HG03432 (cell line): ENCODE measurements around the gene ITGAV.
A peak's percentile ranks its signal among the peaks of the same experiment; 100 is the strongest.

ENCODE experiments used
- ATAC-seq: cut with Tn5 transposase; IDR thresholded peaks from one replicate; pipeline ENCODE4 v1.9.1; 2021; ENCODE audit warnings: mild to moderate bottlenecking, moderate library complexity; ENCODE audit not compliant: unreplicated experiment

Gene ITGAV

DNA sequence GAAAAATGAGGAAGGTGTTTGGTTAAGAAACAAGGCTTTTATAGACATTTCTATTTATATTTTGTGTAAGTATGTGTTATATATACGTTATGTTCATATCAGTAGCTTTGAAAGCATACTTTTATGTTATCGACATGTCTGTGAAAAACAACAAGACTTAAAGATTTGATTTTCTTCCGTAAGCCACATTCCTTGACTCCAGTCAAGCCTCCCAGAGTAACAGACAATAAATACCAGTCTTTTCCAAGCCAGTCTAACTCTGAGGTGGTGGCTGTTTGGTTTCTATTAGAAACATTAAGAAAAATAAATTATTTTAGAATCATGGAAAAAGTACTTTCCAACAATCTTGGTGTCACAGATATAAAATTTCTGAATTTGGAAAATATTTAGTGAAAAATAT is 16.3 kb upstream of the ITGAV start:
- no peak for ATAC-seq

- peak; percentile 90 for ATAC-seq
Measured at GRCh38 chr2:186575302-186575701, 14.6 kb upstream of the ITGAV start.

DNA sequence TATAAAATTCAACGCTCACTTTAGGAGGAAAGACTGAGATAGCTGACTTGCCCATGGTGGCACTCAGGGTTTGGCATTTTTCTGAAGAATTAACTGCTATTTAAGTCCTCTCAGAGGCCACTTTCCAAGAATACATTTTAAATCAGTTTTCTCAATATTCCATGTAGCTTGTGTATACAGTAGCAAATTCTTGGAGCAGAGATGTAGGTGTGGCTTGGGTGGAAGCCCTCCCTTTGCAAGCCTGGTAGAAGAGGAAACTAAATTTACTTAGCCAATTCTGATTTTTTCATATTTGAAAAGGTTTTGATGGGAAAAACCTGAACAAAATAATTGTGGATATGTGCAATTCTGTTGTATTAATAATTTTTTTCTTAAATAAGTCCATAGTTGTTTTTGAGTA is 14.0 kb upstream of the ITGAV start:
- ATAC-seq: no peak

DNA sequence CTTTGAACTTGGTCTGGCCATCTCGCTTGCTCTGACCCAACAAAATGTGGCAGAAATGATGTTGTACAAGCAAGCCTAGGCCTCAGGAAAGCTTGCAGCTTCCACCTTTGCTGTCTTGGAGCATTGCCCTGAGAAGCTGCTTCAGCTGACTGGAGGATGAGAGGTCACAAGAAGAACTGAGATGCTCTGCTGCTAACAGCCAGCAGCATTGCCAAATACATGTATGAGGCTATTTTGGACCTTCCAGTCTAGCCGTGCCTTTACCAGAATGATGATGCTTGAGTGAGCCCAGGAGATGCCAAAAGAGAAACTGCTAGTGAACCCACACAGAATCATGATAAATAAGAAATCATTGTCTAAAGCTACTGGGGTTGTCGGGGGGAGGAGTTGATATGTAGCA is 13.2 kb upstream of the ITGAV start:
- no peak for ATAC-seq

DNA sequence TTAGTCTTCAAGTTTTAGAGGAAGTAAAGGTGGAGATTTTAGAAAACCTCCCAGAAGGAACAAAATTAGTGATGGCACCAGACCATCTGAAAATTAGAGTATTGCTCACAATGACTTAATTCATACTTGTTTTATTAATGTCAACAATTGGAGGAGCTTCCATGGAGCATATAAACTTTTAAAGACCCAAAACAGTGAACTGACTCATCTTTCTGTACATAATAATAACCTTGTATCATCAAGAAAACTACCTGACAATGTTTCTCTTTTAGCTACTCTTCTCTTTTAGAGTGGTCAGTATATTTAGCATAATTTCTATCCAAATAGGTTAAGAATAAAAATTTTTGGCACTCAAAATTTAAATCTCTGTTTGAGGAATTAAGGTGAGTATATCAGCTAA is 7.2 kb upstream of the ITGAV start:
- no peak for ATAC-seq

DNA sequence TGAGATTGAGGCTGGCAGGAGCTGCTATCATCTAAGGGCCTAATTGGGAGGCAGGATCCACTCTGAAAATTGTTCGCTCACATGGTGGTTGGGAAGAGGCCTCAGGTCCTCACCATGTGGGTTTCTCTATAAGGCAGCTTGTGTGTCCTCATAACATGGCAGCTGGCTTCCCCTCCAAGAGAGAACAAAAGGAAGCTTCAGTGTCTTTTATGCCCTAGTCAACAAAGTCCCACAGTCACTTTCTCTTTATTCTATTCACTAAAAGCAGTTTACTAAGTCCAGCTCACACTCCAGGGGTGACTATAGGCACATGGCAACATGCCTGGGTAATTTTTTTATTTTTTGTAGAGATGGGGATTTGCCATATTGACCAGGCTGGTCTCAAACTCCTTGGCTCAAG is 5.8 kb upstream of the ITGAV start:
- ATAC-seq: no peak

DNA sequence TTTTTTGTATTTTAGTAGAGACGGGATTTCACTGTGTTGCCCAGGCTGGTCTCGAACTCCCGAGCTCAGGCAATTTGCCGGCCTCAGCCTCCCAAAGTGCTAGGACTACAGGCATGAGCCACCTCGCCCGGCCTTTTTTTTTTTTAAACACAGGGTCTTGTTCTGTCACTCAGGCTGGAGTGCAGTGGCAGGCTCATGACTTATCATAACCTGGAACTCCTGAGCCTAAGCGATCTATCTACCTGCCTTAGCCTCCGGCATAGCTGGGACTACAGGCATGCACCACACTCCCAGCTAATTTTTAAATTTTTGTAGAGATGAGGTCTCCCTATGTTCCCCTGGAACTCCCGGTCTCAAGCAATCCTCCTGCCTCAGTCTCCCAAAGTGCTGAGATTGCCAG is 1.4 kb upstream of the ITGAV start:
- no peak for ATAC-seq

GRCh38 chr2:186588940-186589611 is 780 bp upstream of the ITGAV start:
- no peak for ATAC-seq

GRCh38 chr2:186590350-186590758 is 498 bp downstream of the ITGAV start:
- no peak for ATAC-seq

GRCh38 chr2:186590759-186591505 is 1.1 kb downstream of the ITGAV start:
- ATAC-seq: peak; percentile 14

GRCh38 chr2:186591506-186591890 is 1.6 kb downstream of the ITGAV start:
- ATAC-seq: no peak

DNA sequence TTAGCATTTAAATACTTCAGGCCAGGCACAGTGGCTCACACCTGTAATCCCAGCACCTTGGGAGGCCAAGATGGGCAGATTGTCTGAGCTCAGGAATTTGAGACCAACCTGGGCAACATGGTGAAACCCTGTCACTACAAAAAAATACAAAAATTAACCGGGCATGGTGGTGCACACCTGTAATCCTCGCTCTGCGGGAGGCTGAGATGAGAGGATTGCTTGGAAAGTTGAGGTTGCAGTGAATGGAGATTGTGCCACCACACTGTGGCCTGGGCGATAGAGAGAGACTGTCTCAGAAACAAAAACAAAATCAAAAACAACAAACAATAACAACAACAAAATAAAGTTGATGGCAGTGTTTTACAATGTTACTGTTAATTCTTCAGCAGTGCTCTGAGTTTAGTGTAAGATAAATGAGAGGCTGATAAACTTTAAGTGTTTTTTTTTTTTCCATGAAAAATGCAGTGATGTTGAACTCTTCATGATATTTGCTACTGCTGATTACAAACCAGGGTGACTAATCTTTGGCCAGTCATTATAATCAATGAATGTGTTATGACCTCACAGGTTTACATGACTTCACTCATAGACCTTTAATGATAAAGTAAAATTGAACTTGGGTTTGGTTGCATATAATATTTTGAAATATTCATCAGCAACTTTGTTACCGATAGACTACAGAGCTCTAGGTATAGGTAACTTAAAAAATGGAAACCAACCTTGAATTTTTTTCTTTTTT is 2.5 kb downstream of the ITGAV start:
- ATAC-seq: no peak

- no peak for ATAC-seq
Measured at GRCh38 chr2:186593523-186593922, 3.7 kb downstream of the ITGAV start.

- ATAC-seq: no peak
Measured at GRCh38 chr2:186594001-186594722, 4.3 kb downstream of the ITGAV start.

GRCh38 chr2:186595219-186595618 is 5.4 kb downstream of the ITGAV start:
- ATAC-seq: no peak

GRCh38 chr2:186599186-186599778 is 9.4 kb downstream of the ITGAV start:
- no peak for ATAC-seq

- ATAC-seq: no peak
Measured at GRCh38 chr2:186603286-186603685, 13.4 kb downstream of the ITGAV start.

GRCh38 chr2:186605041-186605440 is 15.2 kb downstream of the ITGAV start:
- no peak for ATAC-seq

- ATAC-seq: no peak
Measured at GRCh38 chr2:186607660-186608324, 17.9 kb downstream of the ITGAV start.

- no peak for ATAC-seq
Measured at GRCh38 chr2:186610785-186611184, 20.9 kb downstream of the ITGAV start.
